Endodermal cell (in vitro differentiated cells): ENCODE results near the gene COL6A1. TPM values are rescaled to one million over a fixed set of nuclear protein-coding genes. Genes with fewer than 3 reads are reported as not detected.

ENCODE experiments used
- DNase-seq: peaks from one replicate; pipeline ENCODE4 v3.0.0-alpha.2; 2017
- H3K27ac ChIP-seq: 2 replicates; pipeline ENCODE4 v1.5.1; 2013; ENCODE audit warnings: mild to moderate bottlenecking, low read depth, low read length, moderate library complexity
- H3K27me3 ChIP-seq: 2 replicates; pipeline ENCODE4 v1.6.1; 2013; ENCODE audit warnings: mild to moderate bottlenecking, low read length, moderate library complexity; ENCODE audit not compliant: insufficient read depth, control insufficient read depth, poor library complexity, severe bottlenecking
- H3K36me3 ChIP-seq: 2 replicates; pipeline ENCODE4 v1.7.0; 2013; ENCODE audit warnings: mild to moderate bottlenecking, low read length, moderate library complexity; ENCODE audit not compliant: control insufficient read depth, insufficient read depth
- H3K4me1 ChIP-seq: one replicate; pipeline ENCODE4 v1.7.0; 2013; ENCODE audit warnings: low read length; ENCODE audit not compliant: control insufficient read depth, insufficient read depth
- H3K4me3 ChIP-seq: 2 replicates; pipeline ENCODE4 v1.5.1; 2013; ENCODE audit warnings: mild to moderate bottlenecking, low read length, moderate library complexity
- H3K9ac ChIP-seq: 2 replicates; pipeline ENCODE4 v1.6.1; 2013; ENCODE audit warnings: mild to moderate bottlenecking, low read length, moderate library complexity; ENCODE audit not compliant: poor library complexity, severe bottlenecking; ENCODE audit errors: extremely low read depth
- H3K9me3 ChIP-seq: 2 replicates; pipeline ENCODE4 v1.6.1; 2013; ENCODE audit warnings: mild to moderate bottlenecking, low read length, moderate library complexity; ENCODE audit not compliant: control insufficient read depth
- H3K27ac Mint-ChIP-seq: 2 replicates; pipeline ENCODE4 v1.8.0; 2020; ENCODE audit warnings: mixed read lengths
- H3K27me3 Mint-ChIP-seq: 2 replicates; pipeline ENCODE4 v1.8.0; 2021; ENCODE audit warnings: mild to moderate bottlenecking, mixed read lengths; ENCODE audit not compliant: insufficient read depth
- H3K36me3 Mint-ChIP-seq: 2 replicates; pipeline ENCODE4 v1.8.0; 2020; ENCODE audit warnings: low read depth, mixed read lengths
- H3K4me1 Mint-ChIP-seq: 2 replicates; pipeline ENCODE4 v1.8.0; 2020; ENCODE audit warnings: mixed read lengths
- H3K4me3 Mint-ChIP-seq: 2 replicates; pipeline ENCODE4 v1.8.0; 2020; ENCODE audit warnings: mild to moderate bottlenecking, moderate library complexity, mixed read lengths
- H3K9me3 Mint-ChIP-seq: 2 replicates; pipeline ENCODE4 v1.8.0; 2020; ENCODE audit warnings: mild to moderate bottlenecking, mixed read lengths
- WGBS, 2 experiments: methylation state at CpG; one replicate each; pipeline versions ENCODE4 v1.1.5 to v1.1.7; 2013; ENCODE audit warnings: missing lambda C conversion rate in 2 of 2, mixed read lengths in 1 of 2; ENCODE audit not compliant: insufficient coverage in 1 of 2, insufficient read length in 1 of 2; 5-methylcytosine and 5-hydroxymethylcytosine counted together
- total RNA-seq, 2 donors: library from RNA; stranded (reverse); fragmentation: NEBNext Ultra II Directional in 1 of 2; extraction: Animal tissue kit (Norgen Biotek cat#: 25700) in 1 of 2; gene quantifications; 2 replicates in 1 of 2; 3 replicates in 1 of 2; pipeline ENCODE4 v1.2.1, GENCODE V29; 2021
- TF ChIP-seq, protein P1 (sequence below): fragments of 200-600 bp; sonication (generic); conservative IDR thresholded peaks from 2 replicates; pipeline ENCODE4 v1.5.0; 2021; ENCODE audit warnings: antibody characterized with exemption, mild to moderate bottlenecking

COL6A1 gene
- total RNA-seq, 2 donors from 2014 or later = 232 to 407 TPM

DNA sequence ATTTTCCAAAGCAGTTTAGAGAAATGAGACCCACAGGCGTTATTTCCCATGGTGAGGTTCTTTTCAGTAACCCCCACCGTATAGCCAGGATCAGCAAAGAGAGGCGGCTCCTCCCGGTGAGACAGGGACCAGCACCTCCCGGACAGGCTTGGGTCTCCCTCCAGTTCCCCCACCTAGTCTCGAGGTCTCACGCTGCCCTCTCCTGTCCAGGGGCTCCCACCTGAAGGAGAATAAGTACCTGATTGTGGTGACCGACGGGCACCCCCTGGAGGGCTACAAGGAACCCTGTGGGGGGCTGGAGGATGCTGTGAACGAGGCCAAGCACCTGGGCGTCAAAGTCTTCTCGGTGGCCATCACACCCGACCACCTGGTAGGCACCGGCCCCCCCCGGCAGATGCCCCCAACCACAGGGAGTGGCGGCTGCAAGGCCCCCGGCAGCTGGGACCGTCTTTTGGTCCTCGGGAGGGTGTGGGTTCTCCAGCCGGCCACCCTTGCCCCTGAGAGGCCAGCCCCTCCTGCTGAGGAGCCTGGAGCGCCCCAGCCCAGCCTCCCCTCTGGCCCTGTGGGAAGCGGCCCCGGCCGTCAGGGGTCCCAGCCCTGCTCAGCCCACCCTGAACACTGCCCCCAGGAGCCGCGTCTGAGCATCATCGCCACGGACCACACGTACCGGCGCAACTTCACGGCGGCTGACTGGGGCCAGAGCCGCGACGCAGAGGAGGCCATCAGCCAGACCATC lies 4.9 kb downstream of the COL6A1 start:
- no peak for DNase-seq
- H3K4me3 Mint-ChIP-seq = no peak overlapping the region
- Histone ChIP-seq H3K9ac (no peak overlapping the region), H3K27ac (no peak overlapping the region), H3K36me3 (peaks cover 17% of the 10 kb centered on the region), H3K4me1 (no peaks in the 10 kb centered on the region), H3K27me3 (no peaks in the 10 kb centered on the region), H3K4me3 (no peak overlapping the region), H3K9me3 (no peaks in the 10 kb centered on the region)
- H3K27me3 Mint-ChIP-seq = no peaks in the 10 kb centered on the region
- TF ChIP-seq, protein P1, sequence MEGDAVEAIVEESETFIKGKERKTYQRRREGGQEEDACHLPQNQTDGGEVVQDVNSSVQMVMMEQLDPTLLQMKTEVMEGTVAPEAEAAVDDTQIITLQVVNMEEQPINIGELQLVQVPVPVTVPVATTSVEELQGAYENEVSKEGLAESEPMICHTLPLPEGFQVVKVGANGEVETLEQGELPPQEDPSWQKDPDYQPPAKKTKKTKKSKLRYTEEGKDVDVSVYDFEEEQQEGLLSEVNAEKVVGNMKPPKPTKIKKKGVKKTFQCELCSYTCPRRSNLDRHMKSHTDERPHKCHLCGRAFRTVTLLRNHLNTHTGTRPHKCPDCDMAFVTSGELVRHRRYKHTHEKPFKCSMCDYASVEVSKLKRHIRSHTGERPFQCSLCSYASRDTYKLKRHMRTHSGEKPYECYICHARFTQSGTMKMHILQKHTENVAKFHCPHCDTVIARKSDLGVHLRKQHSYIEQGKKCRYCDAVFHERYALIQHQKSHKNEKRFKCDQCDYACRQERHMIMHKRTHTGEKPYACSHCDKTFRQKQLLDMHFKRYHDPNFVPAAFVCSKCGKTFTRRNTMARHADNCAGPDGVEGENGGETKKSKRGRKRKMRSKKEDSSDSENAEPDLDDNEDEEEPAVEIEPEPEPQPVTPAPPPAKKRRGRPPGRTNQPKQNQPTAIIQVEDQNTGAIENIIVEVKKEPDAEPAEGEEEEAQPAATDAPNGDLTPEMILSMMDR = no peak
- H3K4me1 Mint-ChIP-seq = no peaks in the 10 kb centered on the region
- 93 to 97% methylated on average over 23 to 36 of the region's 36 CpGs for WGBS, 2 experiments
- no peaks in the 10 kb centered on the region for H3K9me3 Mint-ChIP-seq
- H3K36me3 Mint-ChIP-seq = peaks cover 21% of the 10 kb centered on the region
- no peak overlapping the region for H3K27ac Mint-ChIP-seq

DNA sequence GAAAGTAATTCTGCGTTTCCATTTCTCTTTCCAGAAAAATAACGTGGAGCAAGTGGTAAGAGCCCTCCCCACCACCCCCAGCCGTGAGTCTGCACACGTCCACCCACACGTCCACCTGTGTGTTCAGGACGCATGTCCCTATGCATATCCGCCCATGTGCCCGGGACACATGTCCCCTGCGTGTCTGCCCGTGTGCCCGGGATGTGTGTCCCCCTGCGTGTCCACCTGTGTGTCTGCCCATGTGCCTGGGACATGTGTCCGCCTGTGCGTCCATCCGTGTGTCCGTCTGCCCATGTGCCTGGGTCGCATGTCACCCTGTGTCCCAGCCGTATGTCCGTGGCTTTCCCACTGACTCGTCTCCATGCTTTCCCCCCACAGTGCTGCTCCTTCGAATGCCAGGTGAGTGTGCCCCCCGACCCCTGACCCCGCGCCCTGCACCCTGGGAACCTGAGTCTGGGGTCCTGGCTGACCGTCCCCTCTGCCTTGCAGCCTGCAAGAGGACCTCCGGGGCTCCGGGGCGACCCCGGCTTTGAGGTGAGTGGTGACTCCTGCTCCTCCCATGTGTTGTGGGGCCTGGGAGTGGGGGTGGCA lies 5.6 kb downstream of the COL6A1 start:
- no peak overlapping the region for H3K4me3 ChIP-seq
- DNase-seq = no peak
- H3K4me1 Mint-ChIP-seq = no peaks in the 10 kb centered on the region
- H3K4me1 ChIP-seq = no peaks in the 10 kb centered on the region
- H3K9ac ChIP-seq = no peak overlapping the region
- H3K4me3 Mint-ChIP-seq = no peak overlapping the region
- no peak overlapping the region for H3K27ac ChIP-seq
- TF ChIP-seq, protein P1 = no peak
- peaks cover 17% of the 10 kb centered on the region for H3K36me3 ChIP-seq
- 95 to 98% methylated on average over 23 to 29 of the region's 29 CpGs for WGBS, 2 experiments
- no peaks in the 10 kb centered on the region for H3K27me3 ChIP-seq
- H3K36me3 Mint-ChIP-seq = peaks cover 24% of the 10 kb centered on the region
- H3K9me3 ChIP-seq = no peaks in the 10 kb centered on the region
- no peak overlapping the region for H3K27ac Mint-ChIP-seq
- no peaks in the 10 kb centered on the region for H3K9me3 Mint-ChIP-seq
- H3K27me3 Mint-ChIP-seq = no peaks in the 10 kb centered on the region

DNA sequence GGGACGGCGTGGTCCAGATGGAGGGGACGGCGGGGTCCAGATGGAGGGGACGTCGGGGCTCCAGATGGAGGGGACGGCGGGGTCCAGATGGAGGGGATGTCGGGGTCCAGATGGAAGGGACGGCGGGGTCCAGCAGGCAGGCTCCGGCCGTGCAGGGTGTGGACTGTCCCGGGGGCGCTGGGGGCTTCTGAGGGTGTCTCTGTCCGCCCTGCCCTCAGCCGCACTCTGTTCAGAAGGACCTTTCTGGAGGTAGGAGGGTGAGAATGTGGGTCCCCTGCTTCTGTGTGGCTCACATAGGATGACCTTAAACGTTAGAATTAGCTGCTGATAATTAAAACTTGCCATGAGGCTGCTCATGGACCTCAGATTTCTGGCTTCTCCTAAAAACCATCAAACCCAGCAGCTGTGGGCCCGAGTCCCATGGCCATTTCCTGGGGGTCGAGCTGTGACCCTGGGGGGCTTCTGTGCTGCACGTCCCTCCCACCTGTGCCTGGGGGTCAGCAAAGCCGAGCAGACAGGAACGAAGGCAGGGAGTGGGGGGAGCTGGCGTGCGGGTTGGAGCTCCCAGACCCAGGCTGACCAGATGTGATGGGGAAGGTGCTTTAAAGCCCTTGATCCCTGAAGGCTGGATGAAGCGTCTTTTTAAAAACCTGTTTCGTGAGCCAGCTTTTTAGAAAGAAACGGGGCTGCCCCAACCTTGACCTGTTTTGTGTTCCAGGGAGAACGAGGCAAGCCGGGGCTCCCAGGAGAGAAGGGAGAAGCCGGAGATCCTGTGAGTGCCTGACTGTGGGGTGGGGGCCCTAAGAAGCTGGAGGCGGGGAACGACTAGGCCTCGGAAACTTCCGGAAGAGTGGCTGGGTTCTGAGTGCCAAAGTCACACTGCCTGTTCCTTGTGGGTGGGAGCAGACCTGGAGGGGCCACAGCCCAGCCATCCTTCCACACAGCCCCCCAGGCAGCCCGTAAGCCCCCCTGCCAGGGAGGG lies 7.1 kb downstream of the COL6A1 start:
- H3K27me3 Mint-ChIP-seq = no peaks in the 10 kb centered on the region
- Histone ChIP-seq H3K36me3 (peaks cover 17% of the 10 kb centered on the region), H3K9ac (no peak overlapping the region), H3K9me3 (no peaks in the 10 kb centered on the region), H3K4me1 (no peaks in the 10 kb centered on the region), H3K27ac (no peak overlapping the region), H3K27me3 (no peaks in the 10 kb centered on the region), H3K4me3 (no peak overlapping the region)
- H3K9me3 Mint-ChIP-seq = no peaks in the 10 kb centered on the region
- DNase-seq = no peak
- WGBS, 2 experiments = 92% methylated on average over 13 to 29 of the region's 36 CpGs
- H3K27ac Mint-ChIP-seq = no peak overlapping the region
- peaks cover 24% of the 10 kb centered on the region for H3K36me3 Mint-ChIP-seq
- no peaks in the 10 kb centered on the region for H3K4me1 Mint-ChIP-seq
- TF ChIP-seq, protein P1 = no peak
- no peak overlapping the region for H3K4me3 Mint-ChIP-seq
